MM.1S (cell line): ENCODE measurements around the gene VDAC2.

ENCODE experiments used
- CTCF ChIP-seq: fragments of 300-600 bp; sonication (generic); IDR thresholded peaks from 2 replicates; pipeline ENCODE4 v1.5.1; 2016; ENCODE audit warnings: antibody characterized with exemption, low read length, mixed read lengths
- EZH2 ChIP-seq: fragments of 300-600 bp; sonication (generic); optimal IDR thresholded peaks from 2 replicates; pipeline ENCODE3; 2017; ENCODE audit warnings: low read depth, mild to moderate bottlenecking, antibody characterized with exemption, low read length, mixed read lengths
- EZH2phosphoT487 ChIP-seq: fragments of 300-600 bp; sonication (generic); IDR thresholded peaks from 2 replicates; pipeline ENCODE4 v1.6.1; 2018; ENCODE audit warnings: antibody characterized with exemption, low read length

GRCh38 chr10:75170215-75170614 lies 40.4 kb upstream of the VDAC2 start:
- TF ChIP-seq EZH2phosphoT487 (no peak), EZH2 (no peak), CTCF (no peak)
